ENCODE results near the gene RAB10.
"Not testable (repeated sequence)": the region's sequence is repeated elsewhere in the genome, so short reads cannot be mapped to it uniquely, and the experiment has no call there.

Gene RAB10

DNA sequence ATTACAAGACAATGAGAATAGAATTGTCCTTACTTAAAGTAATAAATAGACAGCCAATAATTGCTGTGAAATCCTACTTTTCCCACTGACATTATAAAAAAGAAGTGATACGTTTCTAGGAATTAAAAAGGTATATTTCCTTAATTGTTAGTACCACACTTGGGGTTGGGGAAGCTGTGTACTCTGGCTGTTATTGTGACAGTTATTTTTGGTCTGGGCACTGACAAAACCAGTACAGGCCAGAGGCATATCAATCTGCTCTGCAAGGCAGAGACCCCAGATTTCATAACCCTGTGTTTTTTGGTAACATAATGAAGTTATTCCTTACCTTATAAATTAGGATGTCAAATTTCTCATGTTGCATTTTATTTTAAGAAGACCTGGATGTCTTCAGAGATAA is 66.5 kb downstream of the RAB10 start:
- no peak for DNase-seq

DNA sequence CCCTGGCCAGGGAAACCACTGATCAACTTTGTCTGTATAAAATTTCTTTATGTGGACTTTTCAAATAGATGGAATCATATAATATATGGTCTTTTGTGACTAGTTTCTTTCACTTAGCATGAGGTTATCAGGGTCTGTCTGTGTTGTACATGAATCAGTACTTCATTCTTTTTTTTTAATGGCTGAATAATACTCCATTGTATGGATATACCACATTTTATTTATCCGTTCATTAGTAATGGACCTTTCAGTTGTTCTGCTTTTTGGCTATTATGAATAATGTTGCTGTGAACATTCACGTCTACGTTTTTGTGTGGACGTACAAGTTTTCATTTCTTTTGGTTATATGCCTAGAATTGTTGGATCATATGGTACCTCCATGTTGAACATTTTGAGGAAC is 69.9 kb downstream of the RAB10 start:
- no peak for DNase-seq

DNA sequence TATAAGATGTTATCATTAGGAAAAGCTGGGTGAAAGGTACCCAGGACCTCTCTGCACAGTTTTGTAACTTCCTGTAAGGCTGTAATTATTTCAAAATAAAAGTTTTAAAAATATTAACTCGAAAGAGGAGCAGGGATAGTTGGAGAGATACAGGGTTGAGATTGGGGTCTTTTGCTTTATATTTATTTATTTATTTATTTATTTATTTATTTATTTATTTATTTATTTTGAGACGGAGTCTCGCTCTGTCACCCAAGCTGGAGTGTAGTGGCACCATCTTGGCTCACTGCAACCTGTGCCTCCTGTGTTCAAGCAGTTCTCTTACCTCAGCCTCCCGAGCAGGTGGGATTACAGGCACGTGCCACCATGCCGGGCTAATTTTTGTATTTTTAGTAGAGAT is 74.8 kb downstream of the RAB10 start:
- not testable (repeated sequence) for DNase-seq

DNA sequence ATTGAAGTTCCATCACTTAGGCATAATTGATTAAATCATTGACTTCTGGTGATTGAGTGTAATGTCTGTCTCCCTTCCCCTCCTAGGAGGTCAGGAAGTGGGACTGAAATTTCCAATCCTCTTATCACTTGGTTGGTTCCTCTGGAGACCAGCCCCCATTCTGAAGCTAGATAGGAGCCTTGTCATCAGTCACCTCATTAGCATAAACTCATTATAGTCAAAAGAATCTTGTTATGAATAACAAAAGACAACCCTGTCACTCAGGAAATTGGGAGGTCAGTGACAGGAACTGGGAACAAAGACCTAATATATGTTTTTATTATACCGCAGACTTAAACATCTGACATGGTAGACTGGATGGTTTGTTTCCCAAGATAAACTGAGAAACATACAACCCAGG is 78.3 kb downstream of the RAB10 start:
- no peak for DNase-seq

DNA sequence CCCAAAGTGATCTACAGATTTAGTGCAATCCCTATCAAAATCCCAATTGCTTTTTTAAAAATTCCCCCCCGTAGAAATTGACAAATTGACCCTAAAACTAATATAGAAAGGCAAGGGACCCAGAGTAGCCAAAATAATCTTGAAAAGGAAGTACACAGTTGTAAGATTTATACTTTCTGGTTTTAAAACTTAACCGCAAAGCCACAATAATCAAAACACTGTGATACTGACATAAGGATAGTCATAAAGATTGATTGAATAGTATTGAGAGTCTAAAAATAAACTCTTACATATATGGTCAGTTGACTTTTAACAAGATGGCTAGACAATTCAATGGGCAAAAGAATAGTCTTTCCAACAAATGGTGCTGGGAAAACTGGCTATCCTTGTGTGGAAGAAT is 80.3 kb downstream of the RAB10 start:
- DNase-seq = no peak

DNA sequence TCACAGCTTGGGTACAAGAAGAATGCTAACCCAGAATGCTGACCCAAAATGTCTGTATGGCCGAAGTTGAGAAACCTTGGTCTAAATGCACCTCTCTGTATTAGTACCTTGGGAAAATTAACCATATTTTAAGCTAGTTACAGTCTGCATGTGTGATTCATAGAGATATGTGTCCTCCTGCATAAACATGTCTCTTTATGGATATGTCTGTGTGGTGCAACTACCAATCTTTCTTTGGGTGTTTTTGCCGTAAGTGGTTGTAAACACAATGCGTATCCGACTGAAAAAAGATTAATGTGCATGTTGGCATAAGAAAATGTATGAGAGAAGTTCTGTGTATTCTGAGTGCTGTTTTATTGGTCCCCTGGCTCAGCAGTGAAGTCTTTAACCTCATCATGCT is 84.8 kb downstream of the RAB10 start:
- DNase-seq = no peak

DNA sequence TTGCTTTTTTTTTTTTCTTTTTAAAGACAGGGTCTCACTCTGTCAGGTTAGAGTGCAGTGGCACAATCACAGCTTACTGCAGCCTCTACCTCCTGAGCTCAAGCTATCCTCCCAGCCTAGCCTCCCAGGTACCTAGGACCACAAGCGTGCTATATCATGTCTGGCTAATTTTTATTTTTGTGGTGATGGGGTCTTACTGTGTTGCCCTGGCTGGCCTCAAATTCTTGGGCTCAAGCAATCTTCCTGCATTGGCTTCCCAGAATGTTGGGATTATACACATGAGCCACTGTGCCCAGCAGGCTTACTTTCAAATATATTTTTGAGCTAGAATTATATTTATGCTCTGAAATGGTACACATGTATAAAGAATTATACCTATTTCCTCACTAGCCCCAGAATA is 85.6 kb downstream of the RAB10 start:
- DNase-seq = no peak

DNA sequence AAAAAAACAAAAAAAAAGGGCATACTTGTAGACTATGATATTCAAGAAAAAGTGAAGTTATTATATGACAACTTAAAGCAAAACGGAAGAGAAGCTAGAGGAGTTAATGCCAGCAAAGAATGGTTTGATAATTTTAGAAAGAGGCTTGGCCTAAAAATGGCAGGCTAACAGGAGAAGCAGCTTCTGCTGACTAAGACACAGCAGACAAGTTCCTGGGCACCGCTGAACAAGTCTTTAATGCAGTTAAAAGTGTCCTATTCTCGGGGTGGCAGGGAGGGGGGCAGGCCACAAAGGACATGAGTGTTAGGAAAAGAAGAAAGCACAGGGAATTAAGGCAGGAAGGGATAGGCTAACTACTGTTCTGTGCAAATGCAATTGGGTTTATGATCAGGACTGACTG is 88.7 kb downstream of the RAB10 start:
- DNase-seq = no peak

DNA sequence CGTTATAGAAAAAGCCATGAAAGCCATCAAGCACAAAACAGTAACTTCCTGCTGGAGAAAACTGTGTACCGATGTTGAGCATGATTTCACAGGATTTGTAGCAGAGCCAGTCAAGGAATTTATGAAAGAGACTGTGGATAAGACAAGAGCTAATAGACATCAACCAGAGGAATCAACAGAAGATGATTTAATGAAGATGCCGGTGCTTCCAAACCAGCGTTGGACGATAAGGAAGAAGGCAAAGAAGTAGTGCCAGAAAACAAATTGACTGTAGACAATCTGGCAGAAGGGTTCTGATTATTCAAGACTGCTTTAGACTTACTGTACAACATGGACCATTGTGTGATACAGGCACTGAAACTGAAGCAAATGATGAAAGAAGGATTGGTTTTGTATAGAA is 89.5 kb downstream of the RAB10 start:
- no peak for DNase-seq

DNA sequence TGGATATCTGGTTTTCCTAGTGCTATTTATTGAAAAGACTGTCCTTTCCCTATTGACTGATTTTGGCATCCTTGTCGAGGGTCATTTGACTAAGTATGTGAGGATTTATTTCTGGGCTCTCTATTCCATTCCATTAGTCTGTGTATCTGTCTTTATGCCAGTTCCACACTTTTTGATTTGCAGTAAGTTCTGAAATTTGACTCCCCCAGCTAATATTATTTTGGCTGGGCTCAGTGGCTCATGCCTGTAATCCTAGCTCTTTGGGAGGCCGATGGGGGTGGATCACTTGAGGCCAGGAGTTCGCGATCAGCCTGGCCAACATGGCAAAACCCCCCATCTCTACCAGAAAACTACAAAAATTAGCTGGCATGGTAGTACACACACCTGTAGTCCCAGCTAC is 92.2 kb downstream of the RAB10 start:
- no peak for DNase-seq

DNA sequence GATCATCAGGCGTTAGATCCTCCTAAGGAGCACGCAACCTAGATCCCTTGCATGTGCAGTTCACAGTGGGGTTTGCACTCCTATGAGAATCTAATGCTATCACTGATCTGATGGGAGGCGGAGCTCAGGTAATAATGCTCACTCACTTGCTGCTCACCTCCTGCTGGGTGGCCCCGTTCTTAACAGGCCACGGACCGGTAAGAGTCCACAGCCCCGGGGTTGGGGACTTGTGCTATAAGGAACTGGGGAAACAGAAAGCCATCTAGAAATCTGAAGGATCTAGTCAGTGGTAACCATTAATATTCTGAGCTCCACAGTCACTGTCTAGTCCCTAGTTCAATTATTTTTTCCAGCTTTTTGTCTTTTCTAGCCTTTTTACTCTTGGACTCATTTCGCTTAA is 94.3 kb downstream of the RAB10 start:
- DNase-seq = no peak

DNA sequence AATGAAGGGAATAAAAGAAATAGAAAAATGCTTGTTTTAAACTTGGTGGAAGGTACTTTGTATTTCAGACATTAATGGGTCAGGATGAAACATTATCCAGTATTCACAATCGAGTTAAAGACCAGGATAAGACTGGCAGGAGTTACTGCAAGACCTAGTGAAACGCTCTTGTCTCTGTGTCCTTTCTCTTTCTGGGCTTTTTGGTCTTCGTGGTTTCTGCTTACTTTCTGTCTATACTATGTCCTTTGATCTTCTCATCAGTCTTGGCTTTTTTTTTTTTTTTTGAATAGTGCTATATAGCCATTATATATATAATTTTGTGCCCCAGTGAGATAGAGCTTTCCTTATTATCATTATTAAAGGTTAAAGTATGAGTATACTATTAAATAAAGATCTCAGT is 96.9 kb downstream of the RAB10 start:
- DNase-seq = no peak

DNA sequence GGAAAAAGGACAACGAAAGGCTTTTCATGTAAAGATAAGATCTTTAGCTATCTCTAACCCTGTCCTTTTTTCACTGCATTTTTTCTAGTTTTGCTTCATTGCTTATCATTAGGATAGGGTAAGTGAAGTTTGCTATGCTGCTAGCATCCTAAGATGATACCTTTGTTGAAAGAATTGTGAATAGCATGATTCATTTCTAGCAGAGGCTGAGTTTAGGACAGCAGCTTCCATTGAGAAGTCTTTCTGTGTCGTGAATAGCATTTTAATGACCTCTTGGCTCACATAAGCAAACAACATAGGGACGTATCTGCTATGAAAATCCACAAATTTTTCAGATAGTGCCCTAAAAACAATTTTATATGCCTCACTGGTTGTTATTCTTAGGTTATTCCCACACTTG is 102.6 kb downstream of the RAB10 start:
- DNase-seq = no peak

DNA sequence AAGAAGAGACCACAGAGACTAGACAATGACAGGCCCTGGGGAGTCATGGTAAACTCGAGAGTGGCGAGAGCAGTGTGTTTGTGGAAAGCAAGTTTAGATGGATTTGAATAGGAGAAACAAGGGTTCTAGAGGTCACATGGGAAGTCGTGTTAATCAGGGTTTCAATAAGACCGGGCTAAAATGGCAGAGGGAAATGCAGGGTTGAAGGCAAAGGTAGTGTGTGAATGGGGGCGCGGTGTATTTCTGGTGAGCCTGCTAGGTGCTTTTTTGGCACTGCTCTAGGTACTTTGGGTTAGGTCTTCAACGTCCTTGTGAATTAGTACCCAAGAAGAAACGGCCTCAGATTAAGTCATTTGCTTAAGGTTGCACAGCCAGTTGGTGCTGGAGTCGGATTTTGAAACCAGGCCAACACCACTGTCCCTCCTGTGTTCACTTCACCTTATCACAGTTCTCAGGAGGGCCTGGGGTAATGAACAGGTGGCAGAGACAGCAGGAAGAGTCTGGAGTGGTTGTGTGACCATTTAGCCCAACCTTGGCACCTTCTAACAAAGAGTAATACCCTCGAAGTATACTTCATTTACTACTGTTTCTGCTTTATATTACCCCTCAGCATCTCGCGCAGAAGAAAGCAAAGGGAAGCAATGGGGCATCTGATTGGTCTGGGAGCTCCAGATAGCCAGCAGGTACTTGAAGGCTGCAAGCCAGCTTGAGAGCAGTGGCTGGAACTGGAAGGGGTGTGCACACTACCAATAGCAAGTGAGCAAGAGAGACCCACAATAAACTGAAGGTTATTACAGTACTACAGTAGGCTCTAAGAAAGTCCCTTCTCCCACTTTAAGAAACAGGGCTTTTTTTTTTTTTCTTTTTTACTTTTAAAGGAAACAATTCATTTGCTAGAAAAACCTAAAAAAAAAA is 105.6 kb downstream of the RAB10 start:
- no peak for DNase-seq

DNA sequence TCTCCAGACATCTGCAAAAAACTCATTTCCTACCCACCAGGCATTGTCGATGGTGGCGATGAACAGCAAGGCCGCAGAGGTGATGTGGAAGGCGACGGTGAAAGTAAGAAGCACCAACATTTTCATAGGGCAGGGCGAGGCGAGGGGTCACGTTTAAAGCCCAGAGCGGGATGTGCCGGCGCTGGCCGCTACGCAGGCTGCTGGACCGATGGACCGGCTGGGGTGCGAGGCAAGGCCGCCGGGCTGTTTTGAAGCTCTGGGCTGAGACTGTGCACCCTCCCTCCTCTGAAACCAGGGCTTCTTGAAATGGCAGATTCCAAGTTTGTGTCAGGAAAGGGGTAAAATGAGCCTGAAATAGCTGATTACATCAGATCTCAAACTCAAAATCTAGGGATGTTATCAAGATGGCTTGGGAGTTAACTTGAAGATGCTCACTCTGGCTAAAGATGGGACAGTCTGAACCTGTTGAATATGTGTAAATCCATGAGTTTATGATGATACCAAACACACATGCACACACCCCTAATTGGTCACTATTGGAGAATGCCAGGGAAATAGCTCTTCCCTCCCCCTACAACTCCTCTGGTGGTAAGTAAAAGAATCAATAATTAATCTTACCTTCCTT is 107.4 kb downstream of the RAB10 start:
- no peak for DNase-seq

DNA sequence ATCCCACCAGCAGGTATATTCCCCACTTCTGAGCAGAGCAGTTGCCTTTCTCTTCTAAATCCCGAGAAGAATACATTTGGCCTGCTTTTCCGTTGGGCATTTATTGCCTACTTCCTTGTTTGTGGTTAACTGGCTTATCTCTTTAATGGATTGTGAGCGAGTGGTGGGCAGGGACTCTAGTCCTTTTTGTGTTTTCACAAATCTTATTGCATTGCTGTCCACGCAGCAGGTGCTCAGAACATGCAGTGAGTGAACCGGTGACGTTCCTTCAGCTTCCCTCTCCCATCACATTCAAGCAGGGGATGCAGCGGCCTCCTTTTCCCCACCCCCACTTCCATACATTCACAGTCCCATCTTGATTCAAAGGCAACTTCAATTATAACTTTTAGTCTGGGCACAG is 110.1 kb downstream of the RAB10 start:
- DNase-seq = no peak

DNA sequence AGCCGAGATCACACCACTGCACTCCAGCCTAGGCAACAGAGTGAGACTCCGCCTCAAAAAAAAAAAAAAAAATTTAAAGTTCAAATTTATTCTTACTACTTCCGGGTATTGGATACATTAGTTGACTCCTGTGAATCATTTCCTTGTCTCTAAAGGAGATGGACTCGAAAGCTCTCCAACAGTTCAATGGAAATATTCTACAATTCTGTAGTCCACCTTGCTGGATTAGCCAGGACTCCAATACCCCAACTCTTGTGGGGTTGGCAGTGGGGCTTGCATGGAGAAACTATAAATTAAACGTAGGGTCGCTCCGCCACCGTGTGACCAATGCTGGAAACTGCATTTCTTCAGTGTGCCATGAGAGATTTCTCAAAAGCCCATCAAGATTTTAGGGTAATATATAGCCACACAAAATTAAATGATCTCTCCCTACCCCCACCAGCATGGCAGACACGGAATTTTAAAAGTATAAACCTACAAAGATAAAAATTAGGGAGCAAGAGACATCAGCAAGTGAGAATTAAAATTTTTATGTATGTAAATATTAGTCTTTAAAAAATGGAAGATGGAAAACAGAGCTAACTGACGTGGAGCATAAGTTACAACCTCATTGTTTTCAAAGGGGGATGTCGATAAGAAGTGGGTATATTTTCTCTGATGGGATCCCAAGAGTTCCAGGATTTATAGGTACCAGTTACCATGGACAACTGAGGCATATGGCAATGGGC is 111.2 kb downstream of the RAB10 start:
- peak; percentile 20 to 40 for DNase-seq

DNA sequence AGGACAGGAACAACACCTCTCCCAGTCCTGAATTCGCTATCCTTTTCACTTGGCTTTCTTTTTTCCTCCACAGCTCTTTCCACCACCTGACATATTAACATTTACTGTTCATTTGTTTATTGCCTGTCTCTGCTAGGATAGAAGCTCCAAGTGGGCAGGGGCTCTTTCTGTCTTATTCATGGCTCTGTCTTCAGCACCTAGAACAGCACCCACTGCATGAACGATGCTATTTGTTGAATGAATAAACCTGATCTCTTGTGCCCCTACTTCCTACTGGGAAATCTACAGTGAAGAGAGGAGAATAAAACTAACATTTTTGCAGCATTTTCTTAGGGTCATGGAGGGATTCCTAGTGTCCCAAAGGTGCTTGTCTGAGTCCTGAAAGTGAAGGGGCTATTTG is 114.6 kb downstream of the RAB10 start:
- no peak for DNase-seq

DNA sequence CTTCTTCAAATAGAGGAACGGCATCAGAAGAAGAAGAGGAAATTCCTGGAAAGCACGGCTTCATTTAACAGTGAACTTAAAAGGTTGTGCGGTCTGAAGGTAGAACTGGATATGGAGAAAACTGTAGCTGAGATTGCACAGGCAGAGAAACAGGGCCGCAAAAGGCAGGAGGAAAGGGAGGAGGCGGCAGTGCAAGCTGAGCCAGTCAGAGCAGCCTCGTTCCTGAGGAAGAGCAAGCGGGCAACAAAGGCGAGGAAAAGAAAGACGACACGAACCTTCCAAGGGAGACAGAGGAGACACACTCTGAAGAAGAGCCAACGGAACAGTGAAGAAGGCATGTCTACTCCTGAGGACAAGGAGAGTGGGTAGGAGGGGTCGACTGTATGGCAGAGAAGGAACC is 116.4 kb downstream of the RAB10 start:
- no peak for DNase-seq

DNA sequence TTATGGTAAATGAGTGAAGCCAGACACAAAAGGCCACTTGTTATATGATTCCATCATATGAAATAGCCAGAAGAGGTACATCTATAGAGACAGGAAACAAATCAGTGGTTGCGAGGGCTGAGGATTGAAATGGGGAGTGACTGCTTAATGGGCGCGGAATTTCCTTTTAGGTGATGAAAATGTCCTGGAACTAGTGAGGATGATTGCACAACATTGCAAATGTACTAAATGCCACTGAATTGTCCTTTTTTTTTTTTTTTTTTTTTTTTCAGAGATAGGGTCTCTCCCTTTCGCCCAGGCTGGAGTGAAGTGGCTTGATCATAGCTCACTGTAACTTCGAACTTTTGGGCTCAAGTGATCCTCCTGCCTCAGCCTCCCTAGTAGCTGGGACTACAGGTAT is 123.7 kb downstream of the RAB10 start:
- no peak for DNase-seq

DNA sequence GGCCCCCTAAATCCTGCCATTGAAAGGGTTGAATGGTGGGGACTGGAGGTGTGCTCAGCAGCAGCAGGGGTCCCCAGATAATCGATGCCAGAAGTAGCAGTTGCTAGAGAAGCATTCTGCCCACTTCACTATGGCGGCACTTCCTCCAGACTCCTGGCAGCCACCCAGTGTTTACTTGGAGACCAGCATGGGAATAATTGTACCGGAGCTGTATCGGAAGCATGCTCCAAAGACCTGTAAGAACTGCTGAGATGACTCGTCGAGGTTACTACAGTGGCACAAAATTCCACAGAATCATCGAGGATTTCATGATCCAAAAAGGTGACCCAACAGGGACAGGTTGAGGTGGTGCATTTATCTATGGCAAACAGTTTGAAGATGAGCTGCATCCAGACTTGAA is 128.0 kb downstream of the RAB10 start:
- no peak for DNase-seq

DNA sequence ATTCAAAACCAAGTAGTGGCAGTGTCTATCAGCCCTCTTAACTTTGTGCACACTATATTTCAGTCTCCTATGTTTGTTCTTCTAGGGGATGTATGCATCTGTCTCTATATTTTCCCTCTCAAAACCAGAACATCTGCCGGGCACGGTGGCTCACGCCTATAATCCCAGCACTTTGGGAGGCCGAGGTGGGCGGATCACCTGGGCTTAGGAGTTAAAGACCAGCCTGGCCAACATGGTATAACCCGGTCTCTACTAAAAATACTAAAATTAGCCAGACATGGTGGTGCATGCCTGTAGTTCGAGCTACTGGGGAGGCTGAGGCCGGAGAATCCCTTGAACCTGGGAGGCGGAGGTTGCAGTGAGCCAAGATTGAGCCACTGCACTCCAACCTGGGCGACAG is 129.1 kb downstream of the RAB10 start:
- no peak for DNase-seq

DNA sequence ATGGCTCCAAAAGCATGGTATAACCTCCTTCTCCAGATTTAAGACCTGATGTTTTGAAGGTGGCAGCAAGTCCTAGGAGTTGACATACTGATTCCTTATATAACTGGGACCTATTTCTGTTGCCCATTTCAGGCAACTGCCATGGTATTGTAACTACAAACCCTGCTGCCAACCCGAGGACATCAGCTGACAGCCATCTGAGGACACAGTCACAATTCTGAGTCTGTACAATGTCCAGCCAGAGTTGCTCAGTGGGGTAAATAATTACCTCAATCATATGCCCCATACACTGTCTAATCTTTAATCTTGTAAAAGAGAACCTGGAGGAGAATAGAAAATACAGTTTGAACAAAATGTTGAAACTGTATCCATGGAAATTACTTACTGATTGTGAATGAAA is 130.3 kb downstream of the RAB10 start:
- no peak for DNase-seq

DNA sequence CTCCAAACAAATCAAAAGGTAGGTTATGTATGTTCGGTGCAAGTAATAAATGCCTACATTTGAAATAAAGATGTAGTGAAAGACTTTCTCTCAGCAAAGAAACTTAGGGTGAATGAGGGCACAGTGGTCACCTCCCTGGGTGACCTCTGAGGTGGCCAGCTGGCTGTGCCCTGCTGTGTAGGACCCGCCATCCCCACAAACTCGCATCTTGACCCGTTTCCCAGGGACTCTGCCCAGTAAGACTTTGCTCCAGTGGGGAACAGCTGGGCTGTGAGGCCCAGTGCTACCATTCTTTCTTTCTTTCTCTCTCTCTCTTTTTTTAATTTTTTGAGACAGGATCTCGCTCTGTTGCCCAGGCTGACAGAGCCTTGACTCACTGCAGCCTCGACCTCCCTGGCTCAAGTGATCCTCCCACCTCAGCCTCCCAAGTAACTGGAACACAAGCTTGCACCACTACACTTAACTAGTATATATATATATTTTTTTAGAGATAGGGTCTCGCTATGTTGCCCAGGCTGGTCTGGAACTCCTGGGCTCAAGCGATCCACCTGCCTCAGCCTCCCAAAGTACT is 130.8 kb downstream of the RAB10 start:
- no peak for DNase-seq
